ENCODE results near the gene MRPL37.

GRCh38 chr1:54178296-54179070 is 21.5 kb upstream of the MRPL37 start:
- TF ChIP-seq FOXK2 (IDR thresholded peaks at IDR 0.05) (no peak), SUZ12 (IDR thresholded peaks at IDR 0.05) (no peak), SP1 (IDR thresholded peaks at IDR 0.05) (no peak), ELF4 (IDR thresholded peaks at IDR 0.05) (no peak), CTBP1 (IDR thresholded peaks at IDR 0.05; ENCODE audit: borderline replicate concordance) (no peak), LEF1 (IDR thresholded peaks at IDR 0.05; ENCODE audit: borderline replicate concordance) (no peak), NFRKB (IDR thresholded peaks at IDR 0.05) (no peak), HDGF (IDR thresholded peaks at IDR 0.05; ENCODE audit: borderline replicate concordance) (no peak), FOXM1 (IDR thresholded peaks at IDR 0.05; ENCODE audit: borderline replicate concordance) (no peak), BHLHE40 (IDR thresholded peaks at IDR 0.05; ENCODE audit: borderline replicate concordance) (no peak), PKNOX1 (IDR thresholded peaks at IDR 0.05) (no peak), ARNT (IDR thresholded peaks at IDR 0.05) (no peak)

All from HEK293T (cell line).